DND-41 (cell line): Measurements from ENCODE around the gene PKHD1.

Experiments used
- CTCF ChIP-seq: IDR thresholded peaks from 2 replicates; pipeline ENCODE4 v1.5.1; 2012; ENCODE audit warnings: borderline replicate concordance, low read length, moderate library complexity, mild to moderate bottlenecking; ENCODE audit not compliant: poor library complexity, severe bottlenecking; ENCODE audit errors: extremely low read depth
- EZH2 ChIP-seq: IDR thresholded peaks from 3 replicates; pipeline ENCODE4 v1.6.1; 2012; ENCODE audit warnings: borderline replicate concordance, low read depth, mild to moderate bottlenecking, moderate library complexity, low read length, inconsistent platforms; ENCODE audit not compliant: severe bottlenecking

DNA sequence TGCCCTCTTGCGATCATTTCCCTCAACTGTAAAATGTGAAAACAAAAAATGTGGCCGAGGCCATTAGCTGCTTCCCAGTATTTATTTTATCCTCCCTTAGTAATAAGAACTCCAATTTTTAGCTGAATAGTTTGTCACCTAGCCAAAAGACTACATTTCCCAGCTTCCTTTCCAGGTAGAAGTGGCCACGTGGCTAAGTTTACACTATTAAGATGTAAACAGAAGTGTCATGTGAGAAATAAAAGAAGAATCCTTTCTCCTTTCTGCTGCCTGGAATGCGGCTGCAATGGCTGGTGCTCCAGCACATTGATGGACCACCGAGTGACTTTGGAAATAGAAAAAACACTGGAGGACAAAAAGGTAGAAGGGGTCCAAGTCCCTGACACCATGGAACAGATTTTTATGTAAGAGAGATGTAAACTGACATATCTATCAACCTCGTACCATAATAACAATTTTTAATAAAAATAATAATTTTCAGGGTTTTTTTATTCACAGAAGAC is 268.8 kb downstream of the PKHD1 start:
- TF ChIP-seq CTCF = no peak
- TF ChIP-seq EZH2 = no peak
